ENCODE data around the gene GH1. TPM values are rescaled to one million over a fixed set of nuclear protein-coding genes. Genes with fewer than 3 reads are reported as not detected.

GH1 gene
- total RNA-seq, 4 donors from 2014 or later: not detected

DNA sequence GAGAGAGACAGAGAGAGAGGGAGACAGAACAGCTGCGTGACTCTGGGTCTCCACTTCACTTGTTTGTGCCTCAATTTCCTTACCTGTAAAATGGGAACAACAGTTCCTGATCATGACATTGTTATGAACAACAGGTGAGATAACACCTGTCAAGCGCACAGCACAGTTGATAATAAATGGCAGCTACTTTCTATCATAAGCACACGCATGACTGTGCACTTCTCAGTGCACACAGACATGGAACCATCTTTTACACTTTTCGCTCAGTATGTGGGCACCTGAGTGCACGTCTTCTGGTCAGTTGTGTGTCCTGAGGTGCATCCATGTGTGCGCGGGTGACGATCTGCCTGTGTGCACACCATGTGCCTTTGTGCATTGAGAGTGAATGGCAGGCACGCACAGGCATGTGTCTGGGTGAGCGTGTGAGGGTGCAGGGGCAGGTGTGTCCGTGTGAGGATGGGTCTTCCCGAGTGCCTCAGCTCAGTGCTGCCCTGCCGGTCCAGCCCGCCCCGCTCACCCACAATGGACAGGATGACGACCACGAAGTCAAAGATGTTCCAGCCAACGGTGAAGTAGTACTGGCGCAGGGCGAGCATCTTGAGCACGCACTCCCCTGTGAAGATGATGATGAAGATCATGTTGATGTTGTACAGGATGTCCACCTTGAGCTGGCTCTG is 23.8 kb upstream of the GH1 start:
- in situ Hi-C loops (cut with MboI; ENCODE audit: low pct_ligation_motif_present in 1 of 4, low pct_unique_long_range_greater_than_20kb in 1 of 4, low sequenced_read_pairs in 3 of 4): no loop called here
- Histone ChIP-seq H3K36me3 (no peaks in the 10 kb centered on the region), H3K4me1 (peaks cover 0 to 8% (median 0%) of the 10 kb centered on the region in 4 donors), H3K4me3 (no peak overlapping the region), H3K27me3 (no peaks in the 10 kb centered on the region), H3K9me3 (no peaks in the 10 kb centered on the region), H3K27ac (no peak overlapping the region)
- TF ChIP-seq POLR2A (IDR thresholded peaks at IDR 0.05) (no peak), POLR2AphosphoS5 (IDR thresholded peaks at IDR 0.05) (no peak), EP300 (IDR thresholded peaks at IDR 0.05; ENCODE audit: low read depth) (no peak)
- TF ChIP-seq, protein P1, sequence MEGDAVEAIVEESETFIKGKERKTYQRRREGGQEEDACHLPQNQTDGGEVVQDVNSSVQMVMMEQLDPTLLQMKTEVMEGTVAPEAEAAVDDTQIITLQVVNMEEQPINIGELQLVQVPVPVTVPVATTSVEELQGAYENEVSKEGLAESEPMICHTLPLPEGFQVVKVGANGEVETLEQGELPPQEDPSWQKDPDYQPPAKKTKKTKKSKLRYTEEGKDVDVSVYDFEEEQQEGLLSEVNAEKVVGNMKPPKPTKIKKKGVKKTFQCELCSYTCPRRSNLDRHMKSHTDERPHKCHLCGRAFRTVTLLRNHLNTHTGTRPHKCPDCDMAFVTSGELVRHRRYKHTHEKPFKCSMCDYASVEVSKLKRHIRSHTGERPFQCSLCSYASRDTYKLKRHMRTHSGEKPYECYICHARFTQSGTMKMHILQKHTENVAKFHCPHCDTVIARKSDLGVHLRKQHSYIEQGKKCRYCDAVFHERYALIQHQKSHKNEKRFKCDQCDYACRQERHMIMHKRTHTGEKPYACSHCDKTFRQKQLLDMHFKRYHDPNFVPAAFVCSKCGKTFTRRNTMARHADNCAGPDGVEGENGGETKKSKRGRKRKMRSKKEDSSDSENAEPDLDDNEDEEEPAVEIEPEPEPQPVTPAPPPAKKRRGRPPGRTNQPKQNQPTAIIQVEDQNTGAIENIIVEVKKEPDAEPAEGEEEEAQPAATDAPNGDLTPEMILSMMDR (IDR thresholded peaks at IDR 0.05): no peak
- no peak for DNase-seq
- intact Hi-C loops (cut with DNase I; ENCODE audit: low total_unique reads): no loop called here
- 86 to 96% methylated on average over 3 to 21 of the region's 21 CpGs for WGBS, 2 donors (ENCODE audit: low coverage in 1 of 2)

DNA sequence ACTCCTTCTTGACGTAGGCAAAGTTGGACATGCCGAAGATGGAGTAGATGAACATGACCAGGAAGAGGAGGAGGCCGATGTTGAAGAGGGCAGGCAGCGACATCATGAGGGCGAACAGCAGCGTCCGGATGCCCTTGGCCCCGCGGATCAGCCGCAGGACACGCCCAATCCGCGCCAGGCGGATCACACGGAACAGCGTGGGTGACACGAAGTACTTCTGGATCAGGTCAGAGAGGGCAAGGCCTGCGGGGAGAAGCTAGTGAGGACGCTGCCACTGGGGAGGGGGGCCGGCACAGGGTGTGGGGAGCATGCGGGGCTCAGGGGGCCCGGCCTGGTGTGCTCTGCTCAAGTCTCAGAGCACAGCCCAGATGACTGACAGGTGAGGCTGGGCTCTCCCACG is 23.1 kb upstream of the GH1 start:
- 88 to 89% methylated on average over 3 to 23 of the region's 23 CpGs for WGBS, 2 donors (ENCODE audit: low coverage in 1 of 2)
- no peak for DNase-seq
- no peaks in the 10 kb centered on the region for H3K9me3 ChIP-seq
- H3K27me3 ChIP-seq: no peaks in the 10 kb centered on the region
- intact Hi-C loops (cut with DNase I; ENCODE audit: low total_unique reads) (no loop called here), in situ Hi-C loops (cut with MboI; ENCODE audit: low pct_ligation_motif_present in 1 of 4, low pct_unique_long_range_greater_than_20kb in 1 of 4, low sequenced_read_pairs in 3 of 4) (no loop called here)
- H3K27ac ChIP-seq: no peak overlapping the region
- H3K36me3 ChIP-seq: no peaks in the 10 kb centered on the region
- peaks cover 0 to 8% (median 0%) of the 10 kb centered on the region in 4 donors for H3K4me1 ChIP-seq
- no peak overlapping the region for H3K4me3 ChIP-seq
- TF ChIP-seq EP300 (IDR thresholded peaks at IDR 0.05; ENCODE audit: low read depth) (no peak), POLR2A (IDR thresholded peaks at IDR 0.05) (no peak), POLR2AphosphoS5 (IDR thresholded peaks at IDR 0.05) (no peak)
- TF ChIP-seq, protein P1 (IDR thresholded peaks at IDR 0.05): no peak

DNA sequence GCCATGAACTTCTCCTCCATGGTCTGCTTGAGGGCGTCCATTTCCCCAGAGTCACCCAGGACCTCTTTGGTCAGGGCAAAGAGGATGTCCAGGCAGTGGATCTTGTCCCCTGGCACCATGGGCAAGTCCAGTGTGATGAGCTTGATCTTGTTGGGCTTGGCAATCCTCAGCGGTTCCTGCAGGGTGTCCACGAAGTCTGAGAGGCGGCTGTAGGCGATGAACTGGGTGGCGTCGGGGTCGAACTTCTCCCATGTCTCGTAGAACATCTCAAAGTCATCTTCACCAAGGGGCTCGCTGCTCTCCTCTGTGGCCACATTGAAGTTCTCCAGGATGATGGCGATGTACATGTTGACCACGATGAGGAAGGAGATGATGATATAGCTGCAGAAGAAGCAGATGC is 22.5 kb upstream of the GH1 start:
- no peaks in the 10 kb centered on the region for H3K27me3 ChIP-seq
- in situ Hi-C loops (cut with MboI; ENCODE audit: low pct_ligation_motif_present in 1 of 4, low pct_unique_long_range_greater_than_20kb in 1 of 4, low sequenced_read_pairs in 3 of 4): no loop called here
- TF ChIP-seq POLR2A (IDR thresholded peaks at IDR 0.05): no peak
- no peak overlapping the region for H3K27ac ChIP-seq
- WGBS, 2 donors (ENCODE audit: low coverage in 1 of 2): 97% methylated on average over 12 of the region's 12 CpGs; no CpG with 5 or more reads in 1 of the 2 donors
- intact Hi-C loops (cut with DNase I; ENCODE audit: low total_unique reads): no loop called here
- H3K4me1 ChIP-seq: peaks cover 0 to 2% (median 0%) of the 10 kb centered on the region in 4 donors
- no peaks in the 10 kb centered on the region for H3K36me3 ChIP-seq
- no peak overlapping the region for H3K4me3 ChIP-seq
- H3K9me3 ChIP-seq: no peaks in the 10 kb centered on the region
- no peak for DNase-seq

DNA sequence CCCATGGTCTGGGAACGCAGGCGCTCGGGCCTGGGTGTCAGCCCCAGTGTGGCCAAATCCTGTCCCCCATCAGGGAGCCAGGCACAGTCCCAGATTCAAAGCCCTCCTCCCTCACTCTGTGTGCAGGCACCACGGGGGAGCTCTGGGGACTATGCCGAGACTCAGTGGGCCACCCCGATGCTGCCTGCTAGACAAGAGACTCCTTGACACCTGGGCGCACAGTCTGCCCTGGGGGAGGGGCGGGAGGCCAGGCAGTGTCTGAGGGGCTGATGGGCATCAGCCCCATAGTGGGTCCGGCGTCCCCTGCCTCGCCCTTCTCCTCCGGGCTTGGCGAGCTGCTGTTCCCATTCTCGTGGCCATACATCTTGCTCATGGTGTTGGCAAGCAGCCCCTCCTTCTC is 21.9 kb upstream of the GH1 start:
- intact Hi-C loops (cut with DNase I; ENCODE audit: low total_unique reads) (no loop called here), in situ Hi-C loops (cut with MboI; ENCODE audit: low pct_ligation_motif_present in 1 of 4, low pct_unique_long_range_greater_than_20kb in 1 of 4, low sequenced_read_pairs in 3 of 4) (no loop called here)
- no peak for TF ChIP-seq POLR2AphosphoS5 (IDR thresholded peaks at IDR 0.05)
- no peak for TF ChIP-seq EP300 (IDR thresholded peaks at IDR 0.05; ENCODE audit: low read depth)
- TF ChIP-seq, protein P1 (IDR thresholded peaks at IDR 0.05): no peak
- no peak for TF ChIP-seq POLR2A (IDR thresholded peaks at IDR 0.05)
- Histone ChIP-seq H3K4me1 (no peaks in the 10 kb centered on the region), H3K27me3 (no peaks in the 10 kb centered on the region), H3K4me3 (no peak overlapping the region), H3K36me3 (no peaks in the 10 kb centered on the region), H3K9me3 (no peaks in the 10 kb centered on the region), H3K27ac (no peak overlapping the region)
- WGBS, 2 donors (ENCODE audit: low coverage in 1 of 2): 90% methylated on average over 12 of the region's 14 CpGs; no CpG with 5 or more reads in 1 of the 2 donors
- no peak for DNase-seq

DNA sequence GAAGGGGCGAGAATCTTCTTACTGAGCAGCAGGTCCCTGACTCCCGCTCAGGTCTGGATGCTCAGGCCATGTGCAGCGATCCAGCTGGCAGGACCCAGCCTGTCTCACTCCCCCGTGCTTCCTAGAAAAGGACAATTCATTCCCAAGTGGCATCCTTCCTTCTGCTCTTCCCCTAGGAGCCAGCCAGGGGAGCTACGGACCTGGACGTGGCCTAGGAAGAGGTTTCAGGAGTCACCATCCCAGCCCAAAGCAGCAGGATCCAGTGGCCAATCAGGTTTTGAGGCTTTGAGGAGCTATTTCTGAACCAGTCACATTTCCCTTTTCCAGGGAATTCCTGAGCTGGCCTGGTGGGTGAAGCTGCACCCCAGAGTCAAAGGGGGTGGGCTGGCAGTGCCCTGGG is 21.2 kb upstream of the GH1 start:
- DNase-seq: no peak
- TF ChIP-seq EP300 (IDR thresholded peaks at IDR 0.05; ENCODE audit: low read depth): no peak
- intact Hi-C loops (cut with DNase I; ENCODE audit: low total_unique reads): no loop called here
- Histone ChIP-seq H3K9me3 (no peaks in the 10 kb centered on the region), H3K36me3 (no peaks in the 10 kb centered on the region), H3K4me3 (no peak overlapping the region), H3K4me1 (no peaks in the 10 kb centered on the region), H3K27me3 (no peaks in the 10 kb centered on the region), H3K27ac (no peak overlapping the region)
- in situ Hi-C loops (cut with MboI; ENCODE audit: low pct_ligation_motif_present in 1 of 4, low pct_unique_long_range_greater_than_20kb in 1 of 4, low sequenced_read_pairs in 3 of 4): no loop called here
- WGBS, 2 donors (ENCODE audit: low coverage in 1 of 2): 88 to 100% methylated on average over 2 to 6 of the region's 6 CpGs

Measured in transverse colon (tissue), 4 donors.